Measurements from ENCODE around the gene TWF1. TPM values are rescaled to one million over a fixed set of nuclear protein-coding genes. Genes with fewer than 3 reads are reported as not detected.
A peak's percentile ranks its signal among the peaks of the same experiment; 100 is the strongest.

Gene TWF1
- total and polyA plus RNA-seq, 9 of the 15 experiments (the other 6 are each of a cell fraction or from before 2014, with no cell fraction given), result 10.3 to 29.4 (median 23.4) TPM

DNA sequence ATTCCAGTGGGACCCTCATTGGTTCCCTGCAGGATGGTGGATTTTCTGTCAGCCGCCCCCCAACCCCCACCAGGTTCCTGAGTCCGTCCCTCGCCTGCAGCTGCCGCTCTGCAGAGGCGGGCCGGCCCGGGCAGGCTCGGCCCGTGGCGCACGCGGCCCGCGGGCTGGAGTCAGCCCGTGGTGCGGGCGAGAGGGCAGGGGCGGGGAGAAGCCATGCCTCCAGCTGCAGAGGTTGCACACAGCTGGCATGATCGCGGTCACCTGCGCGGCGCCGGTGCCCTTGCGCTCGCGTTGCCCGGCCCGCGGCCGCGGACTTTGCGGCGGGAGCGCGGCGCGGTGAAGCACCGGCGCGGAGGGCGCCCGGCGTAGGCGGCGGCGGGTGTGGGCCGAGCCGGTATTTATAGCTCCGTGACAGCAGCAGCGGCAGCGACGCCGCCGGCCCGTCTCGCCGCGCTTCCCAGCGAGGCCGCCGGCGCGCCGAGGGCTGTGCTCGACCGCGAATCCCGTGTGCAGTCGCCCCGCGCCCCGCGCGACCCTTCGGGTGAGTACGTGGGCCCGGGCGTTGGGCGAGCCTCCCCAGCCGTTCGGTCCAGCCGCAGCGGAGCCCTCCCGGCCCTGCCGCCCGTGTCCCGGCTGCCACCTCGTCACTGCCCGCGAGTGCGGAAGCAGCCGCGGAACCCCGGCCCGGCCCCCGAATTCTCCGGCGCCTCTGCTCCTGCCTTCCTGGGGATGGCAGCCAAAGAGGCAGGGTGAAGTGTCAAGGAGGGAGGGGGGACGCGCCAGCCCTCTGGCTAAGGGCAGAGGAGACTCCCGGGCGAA is 29.7 kb upstream of the TWF1 start, which contains the start of gene TMEM117 (continued):
- TF ChIP-seq RBM25 (IDR thresholded peaks at IDR 0.05; ENCODE audit: low read depth, low read length, severe bottlenecking), result no peak
- TF ChIP-seq ZNF695 (CRISPR knock-in tag; IDR thresholded peaks at IDR 0.05), result no peak
- TF ChIP-seq, protein P1, sequence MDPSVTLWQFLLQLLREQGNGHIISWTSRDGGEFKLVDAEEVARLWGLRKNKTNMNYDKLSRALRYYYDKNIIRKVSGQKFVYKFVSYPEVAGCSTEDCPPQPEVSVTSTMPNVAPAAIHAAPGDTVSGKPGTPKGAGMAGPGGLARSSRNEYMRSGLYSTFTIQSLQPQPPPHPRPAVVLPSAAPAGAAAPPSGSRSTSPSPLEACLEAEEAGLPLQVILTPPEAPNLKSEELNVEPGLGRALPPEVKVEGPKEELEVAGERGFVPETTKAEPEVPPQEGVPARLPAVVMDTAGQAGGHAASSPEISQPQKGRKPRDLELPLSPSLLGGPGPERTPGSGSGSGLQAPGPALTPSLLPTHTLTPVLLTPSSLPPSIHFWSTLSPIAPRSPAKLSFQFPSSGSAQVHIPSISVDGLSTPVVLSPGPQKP (CRISPR knock-in tag; IDR thresholded peaks at IDR 0.05), result no peak
- no peak for TF ChIP-seq PHTF2 (CRISPR knock-in tag; IDR thresholded peaks at IDR 0.05)
- no peak for TF ChIP-seq PRPF4 (IDR thresholded peaks at IDR 0.05; ENCODE audit: insufficient read depth, low read depth, low read length, poor library complexity, severe bottlenecking)
- TF ChIP-seq, protein P2, sequence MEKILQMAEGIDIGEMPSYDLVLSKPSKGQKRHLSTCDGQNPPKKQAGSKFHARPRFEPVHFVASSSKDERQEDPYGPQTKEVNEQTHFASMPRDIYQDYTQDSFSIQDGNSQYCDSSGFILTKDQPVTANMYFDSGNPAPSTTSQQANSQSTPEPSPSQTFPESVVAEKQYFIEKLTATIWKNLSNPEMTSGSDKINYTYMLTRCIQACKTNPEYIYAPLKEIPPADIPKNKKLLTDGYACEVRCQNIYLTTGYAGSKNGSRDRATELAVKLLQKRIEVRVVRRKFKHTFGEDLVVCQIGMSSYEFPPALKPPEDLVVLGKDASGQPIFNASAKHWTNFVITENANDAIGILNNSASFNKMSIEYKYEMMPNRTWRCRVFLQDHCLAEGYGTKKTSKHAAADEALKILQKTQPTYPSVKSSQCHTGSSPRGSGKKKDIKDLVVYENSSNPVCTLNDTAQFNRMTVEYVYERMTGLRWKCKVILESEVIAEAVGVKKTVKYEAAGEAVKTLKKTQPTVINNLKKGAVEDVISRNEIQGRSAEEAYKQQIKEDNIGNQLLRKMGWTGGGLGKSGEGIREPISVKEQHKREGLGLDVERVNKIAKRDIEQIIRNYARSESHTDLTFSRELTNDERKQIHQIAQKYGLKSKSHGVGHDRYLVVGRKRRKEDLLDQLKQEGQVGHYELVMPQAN (IDR thresholded peaks at IDR 0.05; ENCODE audit: borderline replicate concordance), result no peak
- peak; percentile 11; the same call in 1 of the 2 replicates for TF ChIP-seq CREM (IDR thresholded peaks at IDR 0.05; ENCODE audit: low read depth)
- no peak for TF ChIP-seq FOXA3 (CRISPR knock-in tag; conservative IDR thresholded peaks at IDR 0.05 in 1 of 2, IDR thresholded peaks at IDR 0.05 in 1 of 2)
- TF ChIP-seq, protein P3, sequence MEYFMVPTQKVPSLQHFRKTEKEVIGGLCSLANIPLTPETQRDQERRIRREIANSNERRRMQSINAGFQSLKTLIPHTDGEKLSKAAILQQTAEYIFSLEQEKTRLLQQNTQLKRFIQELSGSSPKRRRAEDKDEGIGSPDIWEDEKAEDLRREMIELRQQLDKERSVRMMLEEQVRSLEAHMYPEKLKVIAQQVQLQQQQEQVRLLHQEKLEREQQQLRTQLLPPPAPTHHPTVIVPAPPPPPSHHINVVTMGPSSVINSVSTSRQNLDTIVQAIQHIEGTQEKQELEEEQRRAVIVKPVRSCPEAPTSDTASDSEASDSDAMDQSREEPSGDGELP (CRISPR knock-in tag; IDR thresholded peaks at IDR 0.05; ENCODE audit: borderline replicate concordance), result no peak
- TF ChIP-seq, protein P4, sequence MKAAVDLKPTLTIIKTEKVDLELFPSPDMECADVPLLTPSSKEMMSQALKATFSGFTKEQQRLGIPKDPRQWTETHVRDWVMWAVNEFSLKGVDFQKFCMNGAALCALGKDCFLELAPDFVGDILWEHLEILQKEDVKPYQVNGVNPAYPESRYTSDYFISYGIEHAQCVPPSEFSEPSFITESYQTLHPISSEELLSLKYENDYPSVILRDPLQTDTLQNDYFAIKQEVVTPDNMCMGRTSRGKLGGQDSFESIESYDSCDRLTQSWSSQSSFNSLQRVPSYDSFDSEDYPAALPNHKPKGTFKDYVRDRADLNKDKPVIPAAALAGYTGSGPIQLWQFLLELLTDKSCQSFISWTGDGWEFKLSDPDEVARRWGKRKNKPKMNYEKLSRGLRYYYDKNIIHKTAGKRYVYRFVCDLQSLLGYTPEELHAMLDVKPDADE (conservative IDR thresholded peaks at IDR 0.05; ENCODE audit: control insufficient read depth, low read depth, low read length), result 0 out of 2 replicates have a peak, but pooled peaks have one; percentile 20
- peak; percentile 22 for TF ChIP-seq TAF1 (IDR thresholded peaks at IDR 0.05; ENCODE audit: control insufficient read depth, extremely low read depth, insufficient read depth, low read length, severe bottlenecking)
- TF ChIP-seq HIVEP1 (CRISPR knock-in tag; IDR thresholded peaks at IDR 0.05), result no peak
- no peak for TF ChIP-seq ESRRA (IDR thresholded peaks at IDR 0.05; ENCODE audit: borderline replicate concordance, low read depth)
- TF ChIP-seq SNRNP70 (optimal IDR thresholded peaks at IDR 0.05; ENCODE audit: low read depth, low read length), result no peak
- TF ChIP-seq ZC3H8 (IDR thresholded peaks at IDR 0.05), result no peak
- TF ChIP-seq SAP30 (IDR thresholded peaks at IDR 0.05; ENCODE audit: borderline replicate concordance, insufficient read depth, low read depth, low read length, poor library complexity, severe bottlenecking), result no peak
- no peak for TF ChIP-seq DPF2 (IDR thresholded peaks at IDR 0.05)
- TF ChIP-seq KLF16 (IDR thresholded peaks at IDR 0.05), result no peak
- no peak; the same call in 1 of the 2 replicates for TF ChIP-seq ZNF583 (CRISPR knock-in tag; IDR thresholded peaks at IDR 0.05)
- TF ChIP-seq NCOA6 (IDR thresholded peaks at IDR 0.05), result no peak
- TF ChIP-seq, protein P5, sequence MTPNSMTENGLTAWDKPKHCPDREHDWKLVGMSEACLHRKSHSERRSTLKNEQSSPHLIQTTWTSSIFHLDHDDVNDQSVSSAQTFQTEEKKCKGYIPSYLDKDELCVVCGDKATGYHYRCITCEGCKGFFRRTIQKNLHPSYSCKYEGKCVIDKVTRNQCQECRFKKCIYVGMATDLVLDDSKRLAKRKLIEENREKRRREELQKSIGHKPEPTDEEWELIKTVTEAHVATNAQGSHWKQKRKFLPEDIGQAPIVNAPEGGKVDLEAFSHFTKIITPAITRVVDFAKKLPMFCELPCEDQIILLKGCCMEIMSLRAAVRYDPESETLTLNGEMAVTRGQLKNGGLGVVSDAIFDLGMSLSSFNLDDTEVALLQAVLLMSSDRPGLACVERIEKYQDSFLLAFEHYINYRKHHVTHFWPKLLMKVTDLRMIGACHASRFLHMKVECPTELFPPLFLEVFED (CRISPR knock-in tag; conservative IDR thresholded peaks at IDR 0.05), result no peak
